Activated CD4-positive, alpha-beta T cell treated with anti-CD3 and anti-CD28 coated beads for 36 hours (primary cell): Measurements from ENCODE around the gene MAS1. TPM values are rescaled to one million over a fixed set of nuclear protein-coding genes. Genes with fewer than 3 reads are reported as not detected.
A peak's percentile ranks its signal among the peaks of the same experiment; 100 is the strongest.
"Not testable (repeated sequence)": the region's sequence is repeated elsewhere in the genome, so short reads cannot be mapped to it uniquely, and the experiment has no call there.

Experiments
- ATAC-seq: fragments of 200-7000 bp; cut with Tn5 transposase; one replicate; pipeline ENCODE4 v1.10.0; 2021; ENCODE audit warnings: mild to moderate bottlenecking, moderate library complexity
- CTCF ChIA-PET: fragments of 350-600 bp; sonication (Branson Sonifier 250); formaldehyde crosslinking; loops from one replicate; lab custom pipeline; 2021; ENCODE audit warnings: antibody characterized with exemption; lab: Charles Lee
- POLR2A ChIA-PET: fragments of 350-600 bp; sonication (Branson Sonifier 250); formaldehyde crosslinking; loops from one replicate; lab custom pipeline; 2021; ENCODE audit warnings: antibody characterized with exemption, inconsistent platforms; lab: Charles Lee
- DNase-seq: peaks from one replicate; pipeline ENCODE4 v3.0.0-alpha.2; 2020
- H3K27ac Mint-ChIP-seq: one replicate; pipeline ENCODE4 v1.8.0; 2021; ENCODE audit warnings: mixed read lengths
- H3K27me3 Mint-ChIP-seq: one replicate; pipeline ENCODE4 v1.8.0; 2021; ENCODE audit warnings: mixed read lengths
- H3K36me3 Mint-ChIP-seq: one replicate; pipeline ENCODE4 v1.8.0; 2021; ENCODE audit warnings: low read depth, mixed read lengths
- H3K4me1 Mint-ChIP-seq: one replicate; pipeline ENCODE4 v1.8.0; 2021; ENCODE audit warnings: mixed read lengths
- H3K4me3 Mint-ChIP-seq: one replicate; pipeline ENCODE4 v1.8.0; 2021; ENCODE audit warnings: mild to moderate bottlenecking, moderate library complexity, mixed read lengths
- H3K9me3 Mint-ChIP-seq: one replicate; pipeline ENCODE4 v1.8.0; 2021; ENCODE audit warnings: low read depth, mixed read lengths
- intact Hi-C, 2 experiments: fragments of 100-400 bp; cut with DNase I in 1 of 2; cut with micrococcal nuclease in 1 of 2; formaldehyde crosslinking; loops; one replicate each; pipeline versions ENCODE4 v1.14.2 to v1.15.1; 2022 to 2024; cut with DNase I, micrococcal nuclease
- total RNA-seq, 2 experiments: library from RNA; stranded (reverse); gene quantifications; one replicate each; pipeline ENCODE4 v1.2.3, GENCODE V29; 2021

MAS1 gene
- total RNA-seq, 2 experiments from 2014 or later, result not detected

DNA sequence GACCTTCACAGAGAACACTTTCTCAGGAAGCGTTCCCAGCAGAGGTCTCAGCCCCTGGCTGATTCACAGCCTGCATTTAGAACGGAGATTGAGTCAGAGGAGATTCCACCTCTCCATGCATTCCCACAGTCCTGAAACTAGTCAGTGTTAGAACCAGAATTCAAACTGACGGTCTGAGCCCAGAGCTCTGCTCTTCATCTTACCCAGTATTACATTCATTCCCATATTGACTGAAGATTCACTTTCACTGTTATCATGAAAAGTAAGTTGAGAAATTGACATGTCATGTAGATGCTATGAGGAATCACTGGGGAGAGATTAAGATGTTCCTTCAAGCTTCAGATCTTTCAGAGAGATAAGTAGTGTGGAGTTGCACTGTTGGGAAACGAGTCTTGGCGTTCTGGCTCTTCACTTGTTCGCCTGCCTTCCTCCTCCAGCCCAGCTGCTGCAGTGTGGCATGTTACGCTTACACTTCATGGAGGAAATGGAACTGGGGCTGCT is 28.3 kb downstream of the MAS1 start:
- H3K9me3 Mint-ChIP-seq, result peaks cover under 1% of the 10 kb centered on the region
- POLR2A ChIA-PET, result interaction anchor here (0.6 kb wide), 1 partner anchor 222 kb away, joined by 3 read pairs; no protein-coding TSS in a partner anchor
- no peaks in the 10 kb centered on the region for H3K36me3 Mint-ChIP-seq
- H3K27me3 Mint-ChIP-seq, result peaks cover 7% of the 10 kb centered on the region
- no peak overlapping the region for H3K27ac Mint-ChIP-seq
- ATAC-seq (peak; percentile 47), DNase-seq (no peak)
- H3K4me3 Mint-ChIP-seq, result no peak overlapping the region
- intact Hi-C loops, result no loop called here
- peaks cover 4% of the 10 kb centered on the region for H3K4me1 Mint-ChIP-seq
- CTCF ChIA-PET, result no interaction called here

GRCh38 chr6:159919800-159920199 is 29.0 kb downstream of the MAS1 start:
- peaks cover 5% of the 10 kb centered on the region for H3K27me3 Mint-ChIP-seq
- H3K36me3 Mint-ChIP-seq, result no peaks in the 10 kb centered on the region
- no peak overlapping the region for H3K27ac Mint-ChIP-seq
- no peaks in the 10 kb centered on the region for H3K4me1 Mint-ChIP-seq
- ChIA-PET POLR2A (interaction anchor here (0.6 kb wide), 1 partner anchor 10 kb away, joined by 4 read pairs; no protein-coding TSS in a partner anchor), CTCF (interaction anchor here (0.6 kb wide), 1 partner anchor 762 kb away, joined by 3 read pairs; no protein-coding TSS in a partner anchor)
- H3K4me3 Mint-ChIP-seq, result no peak overlapping the region
- peaks cover 4% of the 10 kb centered on the region for H3K9me3 Mint-ChIP-seq
- intact Hi-C loops, result no loop called here
- DNase-seq (no peak), ATAC-seq (no peak)

GRCh38 chr6:159924150-159924549 is 33.4 kb downstream of the MAS1 start:
- H3K4me1 Mint-ChIP-seq, DNase-seq, intact Hi-C loops, H3K9me3 Mint-ChIP-seq, H3K4me3 Mint-ChIP-seq, H3K27ac Mint-ChIP-seq, CTCF ChIA-PET, H3K27me3 Mint-ChIP-seq, H3K36me3 Mint-ChIP-seq, ATAC-seq, POLR2A ChIA-PET: not testable (repeated sequence)

DNA sequence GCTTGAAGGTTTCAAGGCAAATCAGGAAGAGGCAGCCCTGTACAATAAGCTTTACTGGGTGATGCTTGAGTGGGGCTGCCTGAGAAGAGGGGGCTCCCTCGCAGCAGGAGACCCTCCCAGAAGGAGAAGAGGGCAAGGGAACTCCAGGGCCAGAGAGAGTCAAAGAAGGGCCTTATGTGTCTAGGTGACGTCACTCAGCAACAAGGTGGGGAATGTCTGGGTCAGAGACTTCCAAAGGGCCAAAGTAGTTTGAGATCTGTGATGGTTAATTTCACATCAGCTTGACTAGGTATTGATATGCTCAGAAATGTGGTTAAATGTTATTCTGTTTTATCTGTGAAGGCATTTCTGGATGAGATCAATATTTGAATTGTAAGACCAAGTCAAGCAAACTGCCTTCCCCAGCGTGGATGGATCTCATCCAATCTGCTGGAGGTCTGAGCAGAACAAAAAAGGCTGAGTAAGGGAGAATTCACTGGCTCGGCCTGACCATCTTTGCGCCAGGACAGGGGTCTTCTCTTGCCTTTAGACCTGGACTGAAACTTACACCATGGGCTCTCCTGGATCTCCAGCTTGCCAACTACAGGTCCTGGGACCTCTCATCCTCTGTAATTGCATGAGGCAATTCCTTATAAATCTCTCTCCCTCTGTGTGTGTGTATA is 35.9 kb downstream of the MAS1 start:
- no peak for ATAC-seq
- no peaks in the 10 kb centered on the region for H3K27me3 Mint-ChIP-seq
- peaks cover 4% of the 10 kb centered on the region for H3K9me3 Mint-ChIP-seq
- ChIA-PET CTCF (no interaction called here), POLR2A (no interaction called here)
- H3K27ac Mint-ChIP-seq, result no peak overlapping the region
- no peak for DNase-seq
- no peaks in the 10 kb centered on the region for H3K36me3 Mint-ChIP-seq
- H3K4me1 Mint-ChIP-seq, result peaks cover 24% of the 10 kb centered on the region
- no peak overlapping the region for H3K4me3 Mint-ChIP-seq
- intact Hi-C loops, result no loop called here

DNA sequence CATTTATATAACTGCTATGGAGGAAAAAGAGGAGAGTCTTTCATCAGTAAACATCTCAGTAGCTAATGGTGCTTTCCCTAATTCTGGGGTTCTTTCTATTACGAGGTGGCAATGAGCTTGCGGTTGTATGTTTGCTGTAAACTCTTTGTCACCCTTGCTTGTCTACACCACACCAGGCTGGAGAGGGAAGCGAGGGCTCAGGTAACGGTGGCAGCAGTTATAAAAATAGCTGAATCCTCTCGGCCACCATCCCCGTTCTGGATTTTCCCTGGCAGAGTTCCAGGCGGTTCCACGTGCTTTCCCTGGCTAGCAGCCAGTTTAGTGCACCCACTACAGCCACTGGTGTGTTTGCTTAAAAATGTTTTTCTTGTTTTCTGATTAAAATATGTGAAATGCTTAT is 39.0 kb downstream of the MAS1 start:
- intact Hi-C loops, result loop anchor here (2.0 to 10.0 kb wide), 6 partner anchors 39 to 533 kb away; partner anchors contain the start of genes SOD2 (in 2 of the 2), IGF2R (in 1 of the 2) and MRPL18 (in 1 of the 2)
- ChIA-PET CTCF (interaction anchor here (0.5 to 1.2 kb wide), 3 partner anchors 63 to 140 kb away, joined by 3 to 7 read pairs (median 4); partner anchors contain the start of gene MRPL18), POLR2A (interaction anchor here (0.6 to 2.6 kb wide), 8 partner anchors 10 to 250 kb away, joined by 3 to 9 read pairs (median 4); partner anchors contain the start of gene TCP1)
- ATAC-seq (peak; percentile 24), DNase-seq (peak; percentile 66)
- Mint-ChIP-seq H3K27me3 (peaks cover 4% of the 10 kb centered on the region), H3K27ac (peak overlapping the region; percentile 88), H3K4me1 (peaks cover 34% of the 10 kb centered on the region), H3K4me3 (no peak overlapping the region), H3K9me3 (no peaks in the 10 kb centered on the region), H3K36me3 (no peaks in the 10 kb centered on the region)

GRCh38 chr6:159931112-159931511 is 40.3 kb downstream of the MAS1 start:
- Mint-ChIP-seq H3K4me3 (no peak overlapping the region), H3K27me3 (peaks cover 10% of the 10 kb centered on the region), H3K9me3 (no peaks in the 10 kb centered on the region), H3K27ac (peak overlapping the region; percentile 29), H3K4me1 (peaks cover 34% of the 10 kb centered on the region), H3K36me3 (no peaks in the 10 kb centered on the region)
- intact Hi-C loops, result loop anchor here (1.0 to 10.0 kb wide), 11 partner anchors 17 to 532 kb away; partner anchors contain the start of genes MRPL18 (in 2 of the 2), SOD2 (in 2 of the 2), IGF2R (in 1 of the 2) and WTAP (in 1 of the 2)
- ATAC-seq (peak; percentile 92), DNase-seq (peak; percentile 64)
- ChIA-PET POLR2A (interaction anchor here (0.5 to 2.6 kb wide), 4 partner anchors 17 to 251 kb away, joined by 3 to 8 read pairs (median 5); no protein-coding TSS in a partner anchor), CTCF (interaction anchor here (0.6 to 1.5 kb wide), 3 partner anchors 14 to 79 kb away, joined by 3 read pairs; no protein-coding TSS in a partner anchor)

DNA sequence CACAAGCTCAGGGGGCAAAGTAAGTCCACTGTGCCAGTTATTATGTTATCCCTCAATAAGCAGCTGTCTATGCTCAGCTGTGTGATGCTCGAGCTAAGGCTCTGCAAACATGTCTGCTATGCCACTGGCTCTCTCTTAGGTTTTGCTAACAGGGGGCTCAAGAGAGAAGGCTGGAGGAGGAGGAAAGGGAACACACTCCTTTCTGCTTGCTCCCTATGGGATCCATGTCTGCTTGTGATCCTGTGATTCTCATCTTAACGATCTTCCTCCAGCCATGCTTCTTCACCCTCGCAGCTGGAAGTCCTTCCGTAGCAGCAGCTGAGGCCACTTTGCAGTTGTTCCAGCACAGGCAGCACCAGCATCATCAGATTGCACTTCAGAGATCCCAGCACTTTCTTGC is 41.1 kb downstream of the MAS1 start:
- ATAC-seq (no peak), DNase-seq (no peak)
- H3K4me1 Mint-ChIP-seq, result peaks cover 34% of the 10 kb centered on the region
- POLR2A ChIA-PET, result no interaction called here
- peak overlapping the region; percentile 39 for H3K27ac Mint-ChIP-seq
- H3K36me3 Mint-ChIP-seq, result no peaks in the 10 kb centered on the region
- intact Hi-C loops, result loop anchor here (1.0 to 10.0 kb wide), 11 partner anchors 18 to 531 kb away; partner anchors contain the start of genes MRPL18 (in 2 of the 2), SOD2 (in 2 of the 2), IGF2R (in 1 of the 2) and WTAP (in 1 of the 2)
- H3K4me3 Mint-ChIP-seq, result no peak overlapping the region
- no peaks in the 10 kb centered on the region for H3K9me3 Mint-ChIP-seq
- H3K27me3 Mint-ChIP-seq, result peaks cover 10% of the 10 kb centered on the region
- CTCF ChIA-PET, result interaction anchor here (0.7 to 1.5 kb wide), 2 partner anchors 18 kb away, joined by 3 read pairs; no protein-coding TSS in a partner anchor

DNA sequence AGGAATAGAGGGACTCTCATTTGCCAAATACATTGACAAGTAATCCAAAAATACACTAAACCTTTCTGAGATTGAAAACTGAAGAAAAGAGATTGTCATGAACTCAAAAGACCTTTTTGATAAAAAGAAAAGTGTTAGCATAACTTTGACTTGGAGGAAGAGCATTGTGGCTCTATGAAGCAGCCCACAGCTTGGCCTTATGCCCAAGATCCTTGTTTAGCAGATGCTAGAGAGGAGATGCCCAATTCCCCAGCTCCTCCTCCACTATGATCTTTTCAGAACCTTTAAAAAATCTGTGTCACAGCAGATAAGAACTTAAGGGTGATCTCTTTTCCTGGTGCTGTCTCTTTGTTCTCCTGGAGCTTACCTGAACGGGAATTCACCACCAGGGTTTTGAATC is 42.3 kb downstream of the MAS1 start:
- intact Hi-C loops, result loop anchor here in 1 of 2 experiments (5.0 to 10.0 kb wide), 3 partner anchors 44 to 238 kb away; partner anchors contain the start of genes MRPL18 and SOD2
- H3K27me3 Mint-ChIP-seq, result peaks cover 10% of the 10 kb centered on the region
- ATAC-seq, result no peak
- no peak overlapping the region for H3K4me3 Mint-ChIP-seq
- H3K4me1 Mint-ChIP-seq, result peaks cover 34% of the 10 kb centered on the region
- POLR2A ChIA-PET, result no interaction called here
- H3K9me3 Mint-ChIP-seq, result no peaks in the 10 kb centered on the region
- no peak for DNase-seq
- CTCF ChIA-PET, result interaction anchor here (0.7 kb wide), 1 partner anchor 9 kb away, joined by 3 read pairs; no protein-coding TSS in a partner anchor
- no peak overlapping the region for H3K27ac Mint-ChIP-seq
- H3K36me3 Mint-ChIP-seq, result no peaks in the 10 kb centered on the region

- ATAC-seq, result no peak
- H3K9me3 Mint-ChIP-seq, result no peaks in the 10 kb centered on the region
- no peaks in the 10 kb centered on the region for H3K36me3 Mint-ChIP-seq
- no peak for DNase-seq
- ChIA-PET POLR2A (no interaction called here), CTCF (no interaction called here)
- no peak overlapping the region for H3K4me3 Mint-ChIP-seq
- H3K27me3 Mint-ChIP-seq, result peaks cover 10% of the 10 kb centered on the region
- peaks cover 33% of the 10 kb centered on the region for H3K4me1 Mint-ChIP-seq
- intact Hi-C loops, result loop anchor here in 1 of 2 experiments (5.0 to 10.0 kb wide), 3 partner anchors 43 to 239 kb away; partner anchors contain the start of genes MRPL18 and SOD2
- H3K27ac Mint-ChIP-seq, result no peak overlapping the region
These were observed 43.4 kb downstream of the MAS1 start for GRCh38 chr6:159934181-159934580.

DNA sequence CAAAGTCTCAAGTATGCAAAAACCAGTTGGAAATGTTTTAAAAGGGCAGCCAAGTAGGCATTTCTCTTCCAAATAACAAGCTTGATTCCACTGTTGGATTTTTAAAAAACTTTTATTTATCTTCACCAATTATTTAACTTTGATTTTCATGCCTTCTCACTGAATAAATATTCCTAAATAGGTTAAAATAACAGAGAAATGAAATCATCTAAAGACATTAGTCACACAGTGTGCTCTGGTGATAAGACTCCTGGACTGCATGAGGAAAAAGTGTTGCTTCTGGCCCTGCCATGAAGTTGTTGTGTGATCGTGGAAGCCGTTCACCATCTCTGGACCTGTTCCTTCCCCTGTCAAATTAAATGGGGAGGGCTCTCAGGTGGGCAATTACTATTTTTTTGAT is 44.3 kb downstream of the MAS1 start:
- no peaks in the 10 kb centered on the region for H3K36me3 Mint-ChIP-seq
- CTCF ChIA-PET, result interaction anchor here (0.7 to 0.8 kb wide), 2 partner anchors 45 to 237 kb away, joined by 3 read pairs; no protein-coding TSS in a partner anchor

GRCh38 chr6:159935633-159936032 is 44.8 kb downstream of the MAS1 start:
- H3K4me1 Mint-ChIP-seq, result peaks cover 19% of the 10 kb centered on the region
- peaks cover 10% of the 10 kb centered on the region for H3K27me3 Mint-ChIP-seq
- ChIA-PET POLR2A (no interaction called here), CTCF (interaction anchor here (0.8 kb wide), 1 partner anchor 46 kb away, joined by 3 read pairs; no protein-coding TSS in a partner anchor)
- intact Hi-C loops, result loop anchor here in 1 of 2 experiments (10.0 kb wide), 1 partner anchor 241 kb away; the partner anchor contains the start of gene SOD2
- DNase-seq (no peak), ATAC-seq (no peak)
- H3K36me3 Mint-ChIP-seq, result no peaks in the 10 kb centered on the region
- no peaks in the 10 kb centered on the region for H3K9me3 Mint-ChIP-seq
- no peak overlapping the region for H3K27ac Mint-ChIP-seq
- no peak overlapping the region for H3K4me3 Mint-ChIP-seq

More for the DNA sequence above, 44.3 kb downstream of the MAS1 start:
- Mint-ChIP-seq H3K9me3 (no peaks in the 10 kb centered on the region), H3K27ac (no peak overlapping the region), H3K4me3 (no peak overlapping the region), H3K4me1 (peaks cover 24% of the 10 kb centered on the region), H3K27me3 (peaks cover 10% of the 10 kb centered on the region)
- intact Hi-C loops, result loop anchor here in 1 of 2 experiments (10.0 kb wide), 1 partner anchor 240 kb away; the partner anchor contains the start of gene SOD2
- DNase-seq (no peak), ATAC-seq (no peak)
- POLR2A ChIA-PET, result no interaction called here
